Measurements from ENCODE around the gene NEURL1B.

DNA sequence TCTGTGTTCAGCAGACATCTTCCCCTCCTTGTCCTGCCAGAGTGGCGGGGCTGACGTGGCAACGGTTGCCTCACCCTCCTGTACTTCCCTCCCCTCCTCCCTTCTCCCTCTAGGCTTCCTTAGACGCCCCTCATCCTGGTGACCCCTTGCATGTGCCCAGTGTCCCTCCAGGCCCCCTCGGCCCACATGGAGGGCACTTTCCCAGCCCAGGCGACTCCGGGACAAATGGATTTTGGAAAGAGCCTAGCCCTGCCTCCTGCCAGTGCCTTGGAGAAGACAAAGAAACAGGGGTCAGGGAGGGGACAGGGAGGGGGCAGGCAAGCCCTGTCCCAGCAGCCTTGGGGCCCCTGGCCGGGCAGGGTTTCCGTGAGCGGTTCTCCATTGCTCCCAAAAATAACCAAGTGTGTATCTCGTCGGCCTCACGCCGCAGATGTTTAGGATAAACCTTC, 38.3 kb upstream of the NEURL1B start:
- TF ChIP-seq, protein P1, sequence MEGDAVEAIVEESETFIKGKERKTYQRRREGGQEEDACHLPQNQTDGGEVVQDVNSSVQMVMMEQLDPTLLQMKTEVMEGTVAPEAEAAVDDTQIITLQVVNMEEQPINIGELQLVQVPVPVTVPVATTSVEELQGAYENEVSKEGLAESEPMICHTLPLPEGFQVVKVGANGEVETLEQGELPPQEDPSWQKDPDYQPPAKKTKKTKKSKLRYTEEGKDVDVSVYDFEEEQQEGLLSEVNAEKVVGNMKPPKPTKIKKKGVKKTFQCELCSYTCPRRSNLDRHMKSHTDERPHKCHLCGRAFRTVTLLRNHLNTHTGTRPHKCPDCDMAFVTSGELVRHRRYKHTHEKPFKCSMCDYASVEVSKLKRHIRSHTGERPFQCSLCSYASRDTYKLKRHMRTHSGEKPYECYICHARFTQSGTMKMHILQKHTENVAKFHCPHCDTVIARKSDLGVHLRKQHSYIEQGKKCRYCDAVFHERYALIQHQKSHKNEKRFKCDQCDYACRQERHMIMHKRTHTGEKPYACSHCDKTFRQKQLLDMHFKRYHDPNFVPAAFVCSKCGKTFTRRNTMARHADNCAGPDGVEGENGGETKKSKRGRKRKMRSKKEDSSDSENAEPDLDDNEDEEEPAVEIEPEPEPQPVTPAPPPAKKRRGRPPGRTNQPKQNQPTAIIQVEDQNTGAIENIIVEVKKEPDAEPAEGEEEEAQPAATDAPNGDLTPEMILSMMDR (IDR thresholded peaks at IDR 0.05; ENCODE audit: insufficient read depth, low read depth, low read length), result no peak
- TF ChIP-seq EZH2 (IDR thresholded peaks at IDR 0.05; ENCODE audit: insufficient read depth, low read length), result no peak
